A673 (cell line): ENCODE measurements around the gene RAB27A. TPM values are rescaled to one million over a fixed set of nuclear protein-coding genes. Genes with fewer than 3 reads are reported as not detected.

Experiments
- BruUV-seq: library from RNA; stranded (reverse); fragments of 400-500 nt; replicated peaks from 2 replicates; lab custom pipeline; 2021; lab: Mats Ljungman, UMichigan
- CTCF ChIA-PET: fragments of 300-600 bp; sonication (Branson Sonifier 250); formaldehyde crosslinking; loops from one replicate; lab custom pipeline; 2022; ENCODE audit warnings: antibody characterized with exemption; lab: Charles Lee
- POLR2A ChIA-PET: fragments of 300-600 bp; sonication (Branson Sonifier 250); formaldehyde crosslinking; loops from one replicate; lab custom pipeline; 2022; ENCODE audit warnings: antibody characterized with exemption; ENCODE audit not compliant: low non-redundant PET; lab: Charles Lee
- DNase-seq: peaks from one replicate; pipeline ENCODE4 v3.0.0-alpha.2; 2015; ENCODE audit warnings: low spot score
- H3K27ac ChIP-seq: fragments of 200-600 bp; sonication (generic); 2 replicates; pipeline ENCODE4 v1.5.1; 2016; ENCODE audit warnings: mixed run types, low read depth, mild to moderate bottlenecking, mixed read lengths, antibody characterized with exemption, low read length; ENCODE audit not compliant: poor library complexity, severe bottlenecking
- H3K27me3 ChIP-seq: fragments of 200-600 bp; sonication (generic); replicated peaks from 2 replicates; pipeline ENCODE4 v1.6.1; 2017; ENCODE audit warnings: mixed run types, low read depth, mild to moderate bottlenecking, mixed read lengths, antibody characterized with exemption, low read length; ENCODE audit not compliant: insufficient read depth, poor library complexity
- H3K36me3 ChIP-seq: fragments of 200-600 bp; sonication (generic); 2 replicates; pipeline ENCODE4 v1.6.1; 2016; ENCODE audit warnings: mixed run types, mild to moderate bottlenecking, mixed read lengths, antibody characterized with exemption, low read length; ENCODE audit not compliant: insufficient read depth, poor library complexity, severe bottlenecking
- H3K4me1 ChIP-seq: fragments of 200-600 bp; sonication (generic); 2 replicates; pipeline ENCODE4 v1.6.1; 2017; ENCODE audit warnings: mixed run types, mild to moderate bottlenecking, mixed read lengths, antibody characterized with exemption, low read length; ENCODE audit not compliant: insufficient read depth, poor library complexity, severe bottlenecking
- H3K4me3 ChIP-seq: fragments of 200-600 bp; sonication (generic); 2 replicates; pipeline ENCODE4 v1.5.1; 2016; ENCODE audit warnings: low read depth, mixed run types, mild to moderate bottlenecking, mixed read lengths, low read length; ENCODE audit not compliant: poor library complexity, severe bottlenecking
- H3K9me3 ChIP-seq: fragments of 200-600 bp; sonication (generic); 2 replicates; pipeline ENCODE4 v1.6.1; 2016; ENCODE audit warnings: mixed run types, low read depth, mild to moderate bottlenecking, mixed read lengths, antibody characterized with exemption, low read length; ENCODE audit not compliant: poor library complexity, severe bottlenecking
- CTCF ChIP-seq: fragments of 300-800, 200-600 bp; sonication (generic); conservative IDR thresholded peaks from 2 replicates; pipeline ENCODE4 v1.5.1; 2017; ENCODE audit warnings: low read depth, mild to moderate bottlenecking, antibody characterized with exemption, low read length, moderate library complexity, mixed read lengths
- EZH2 ChIP-seq: fragments of 200-600 bp; sonication (generic); IDR thresholded peaks from 2 replicates; pipeline ENCODE4 v1.6.1; 2017; ENCODE audit warnings: borderline replicate concordance, low read depth, mild to moderate bottlenecking, mixed read lengths, antibody characterized with exemption, low read length; ENCODE audit not compliant: poor library complexity, severe bottlenecking
- intact Hi-C: fragments of 100-400 bp; cut with micrococcal nuclease; formaldehyde crosslinking; loops from one replicate; pipeline ENCODE4 v1.10.0; 2022; ENCODE audit not compliant: unreplicated experiment
- total RNA-seq: library from RNA; stranded (reverse); gene quantifications from 2 replicates; pipeline ENCODE4 v1.2.3, GENCODE V29; 2021

The RAB27A gene
- total RNA-seq, 1 experiment from 2014 or later = 1.8 TPM

- BruUV-seq = no TSS peak
- H3K36me3 ChIP-seq = no peaks in the 10 kb centered on the region
- TF ChIP-seq CTCF (peak; percentile 89), EZH2 (no peak)
- POLR2A ChIA-PET = no interaction called here
- H3K4me3 ChIP-seq = no peak overlapping the region
- no peaks in the 10 kb centered on the region for H3K27me3 ChIP-seq
- H3K27ac ChIP-seq = no peak overlapping the region
- H3K4me1 ChIP-seq = no peaks in the 10 kb centered on the region
- intact Hi-C loops = loop anchor here (10.0 kb wide), 1 partner anchor 1084 kb away; no protein-coding TSS in a partner anchor
- no peaks in the 10 kb centered on the region for H3K9me3 ChIP-seq
- peak; percentile 78 for DNase-seq
- CTCF ChIA-PET = no interaction called here
Observed at GRCh38 chr15:55168350-55168974, 121.2 kb downstream of the RAB27A start.

GRCh38 chr15:55164284-55164683, 125.3 kb downstream of the RAB27A start:
- DNase-seq = no peak
- CTCF ChIA-PET = no interaction called here
- H3K4me3 ChIP-seq = no peak overlapping the region
- H3K9me3 ChIP-seq = no peaks in the 10 kb centered on the region
- TF ChIP-seq CTCF = no peak
- TF ChIP-seq EZH2 = no peak
- no TSS peak for BruUV-seq
- no peaks in the 10 kb centered on the region for H3K27me3 ChIP-seq
- no peaks in the 10 kb centered on the region for H3K4me1 ChIP-seq
- H3K27ac ChIP-seq = no peak overlapping the region
- H3K36me3 ChIP-seq = no peaks in the 10 kb centered on the region
- POLR2A ChIA-PET = no interaction called here
- intact Hi-C loops = loop anchor here (10.0 kb wide), 1 partner anchor 1079 kb away; no protein-coding TSS in a partner anchor

Other genes with a start within 250 kb of the RAB27A start
- gene RSL24D1, start 92.9 kb downstream of the RAB27A start, total RNA-seq = 111 and 118 TPM in 2 replicates
- gene PIGBOS1, start 29.3 kb upstream of the RAB27A start, total RNA-seq = 13.3 and 14.3 TPM in 2 replicates
- 8.3 and 9.6 TPM in 2 replicates for gene PIGB, start 29.4 kb upstream of the RAB27A start, total RNA-seq
- 27.5 and 31.9 TPM in 2 replicates for gene CCPG1, start 118.5 kb upstream of the RAB27A start, total RNA-seq
- gene PIERCE2, start 118.7 kb upstream of the RAB27A start, total RNA-seq = 0.86 and 1.7 TPM in 2 replicates
- gene DNAAF4, start 218.4 kb upstream of the RAB27A start, total RNA-seq = 3.3 and 4.3 TPM in 2 replicates